ENCODE results near the gene ADCY3.

GRCh38 chr2:24853996-24854395 is 66.0 kb downstream of the ADCY3 start:
- no peak for TF ChIP-seq EZH2 (IDR thresholded peaks at IDR 0.05; ENCODE audit: borderline replicate concordance, insufficient read depth, low read length, poor library complexity, severe bottlenecking)
- TF ChIP-seq CTCF (IDR thresholded peaks at IDR 0.05; ENCODE audit: poor library complexity, severe bottlenecking), result no peak
- no peak for TF ChIP-seq POLR2AphosphoS5 (IDR thresholded peaks at IDR 0.05)
- TF ChIP-seq RAD21 (conservative IDR thresholded peaks at IDR 0.05), result no peak
- TF ChIP-seq TAF1 (IDR thresholded peaks at IDR 0.05; ENCODE audit: low read depth), result no peak
- no peak for TF ChIP-seq REST (IDR thresholded peaks at IDR 0.05; ENCODE audit: borderline replicate concordance)
- TF ChIP-seq EP300 (conservative IDR thresholded peaks at IDR 0.05; ENCODE audit: poor library complexity, severe bottlenecking), result no peak
- no peak for TF ChIP-seq SMC3 (conservative IDR thresholded peaks at IDR 0.05; ENCODE audit: poor library complexity)

All from neural cell (in vitro differentiated cells).